ENCODE measurements around the gene CLCA2. TPM values are rescaled to one million over a fixed set of nuclear protein-coding genes. Genes with fewer than 3 reads are reported as not detected.

CLCA2 gene
- polyA plus RNA-seq, 3 donors, result 0.07 to 0.22 TPM; not detected in 1

DNA sequence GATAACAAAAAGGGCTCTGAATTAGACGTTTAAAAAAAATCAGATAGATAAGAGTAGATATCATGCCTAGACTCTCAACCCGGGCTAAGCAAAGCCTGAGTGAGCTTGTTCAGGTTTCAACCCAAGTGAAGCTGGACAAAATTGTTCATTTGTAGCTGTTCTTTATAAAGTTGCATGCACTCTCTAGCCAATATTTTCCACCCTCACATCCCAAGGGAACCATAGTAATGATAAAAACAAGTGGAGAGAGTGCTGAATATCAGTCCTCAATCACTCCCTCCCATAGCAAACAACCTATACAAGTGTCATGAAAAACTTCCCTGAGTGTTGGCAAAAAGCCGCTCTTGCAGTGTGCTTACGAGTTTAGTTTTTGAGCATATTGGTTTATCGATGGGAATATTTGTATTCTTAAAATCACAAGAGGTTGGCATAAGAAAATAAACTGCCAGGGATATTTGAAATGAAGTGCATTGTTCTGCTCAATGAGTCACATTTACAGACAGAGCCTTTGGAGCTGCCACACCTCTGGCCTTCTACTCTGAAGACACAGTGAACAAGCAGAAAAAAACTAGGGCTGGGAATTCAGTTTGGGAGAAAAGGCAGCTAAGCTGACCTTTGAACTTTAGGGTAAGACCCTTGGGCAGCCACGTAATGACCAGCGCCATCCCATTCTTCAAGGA lies 2.2 kb upstream of the CLCA2 start:
- no peak for DNase-seq (ENCODE audit: extremely low read depth in 1 of 11, low read depth in 9 of 11, low spot score in 4 of 11)

DNA sequence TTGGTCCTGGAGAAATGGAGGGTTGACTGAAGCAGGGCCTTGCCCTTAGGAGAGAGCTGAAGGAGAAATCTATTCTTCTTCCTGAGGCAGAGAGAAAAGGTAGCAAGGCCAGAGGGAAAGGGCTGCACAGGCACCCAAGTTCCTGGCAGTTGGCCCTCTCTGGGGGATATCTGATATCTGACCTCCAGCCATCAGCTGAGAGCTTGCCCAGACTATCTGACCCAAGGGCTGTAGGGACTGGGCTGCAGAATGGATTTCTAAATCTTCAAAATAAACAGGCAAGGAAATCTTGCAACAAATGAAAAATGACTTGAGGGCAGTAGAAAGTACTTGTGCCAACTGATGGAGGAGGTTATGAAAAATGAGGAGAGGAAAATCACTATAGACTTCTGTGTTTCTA lies 498 bp upstream of the CLCA2 start:
- DNase-seq (ENCODE audit: extremely low read depth in 1 of 11, low read depth in 9 of 11, low spot score in 4 of 11), result no peak

DNA sequence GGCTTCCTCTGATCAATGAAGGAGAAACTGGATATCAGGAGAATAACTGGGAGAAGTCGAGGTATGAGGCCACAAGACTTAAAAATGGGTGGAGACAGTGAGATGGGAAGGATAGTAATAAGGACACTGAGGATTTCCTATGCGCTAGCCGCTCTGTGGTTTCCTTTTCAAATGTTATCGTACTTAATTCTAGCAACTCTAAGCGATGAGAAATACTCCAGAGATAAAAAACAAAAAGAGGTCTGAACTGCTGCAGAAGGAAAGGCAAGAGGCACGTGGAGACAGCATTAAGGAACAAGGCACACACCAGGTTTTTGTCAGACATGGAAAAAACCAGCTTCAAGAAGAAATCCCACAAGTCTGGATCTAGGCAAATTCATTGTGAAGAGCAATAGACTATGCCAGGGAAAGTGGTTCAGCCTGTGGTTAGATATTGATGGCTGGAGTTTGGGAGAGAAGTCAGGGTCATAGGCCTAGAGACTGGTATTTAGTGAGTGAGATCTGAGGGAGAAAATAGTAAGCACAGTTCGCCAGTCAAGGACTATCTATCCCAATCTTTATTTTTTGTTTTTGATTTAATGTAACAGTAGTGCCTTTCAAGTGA lies 5.3 kb downstream of the CLCA2 start:
- DNase-seq (ENCODE audit: extremely low read depth in 1 of 11, low read depth in 9 of 11, low spot score in 4 of 11), result no peak

DNA sequence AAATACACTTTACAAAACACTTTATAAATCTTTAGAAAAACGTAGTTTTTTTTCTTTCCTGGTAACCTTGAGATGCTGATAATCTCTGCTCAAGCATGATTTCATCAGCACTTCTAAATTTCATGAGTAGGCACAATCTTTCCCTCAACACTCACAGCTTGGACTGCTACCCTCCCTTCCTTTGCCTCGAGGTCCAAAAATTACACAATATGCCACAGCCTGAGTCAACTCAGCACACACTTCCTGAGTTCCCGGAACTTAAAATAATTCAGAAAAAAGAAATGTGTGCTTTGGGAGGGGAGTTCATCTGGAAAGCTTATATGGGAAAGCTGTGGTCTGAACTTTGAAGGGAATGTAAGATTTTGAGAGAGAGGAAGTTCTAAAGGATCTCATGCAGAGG lies 5.9 kb downstream of the CLCA2 start:
- DNase-seq (ENCODE audit: extremely low read depth in 1 of 11, low read depth in 9 of 11, low spot score in 4 of 11), result peak in 1 of 11 donors; percentile 19

DNA sequence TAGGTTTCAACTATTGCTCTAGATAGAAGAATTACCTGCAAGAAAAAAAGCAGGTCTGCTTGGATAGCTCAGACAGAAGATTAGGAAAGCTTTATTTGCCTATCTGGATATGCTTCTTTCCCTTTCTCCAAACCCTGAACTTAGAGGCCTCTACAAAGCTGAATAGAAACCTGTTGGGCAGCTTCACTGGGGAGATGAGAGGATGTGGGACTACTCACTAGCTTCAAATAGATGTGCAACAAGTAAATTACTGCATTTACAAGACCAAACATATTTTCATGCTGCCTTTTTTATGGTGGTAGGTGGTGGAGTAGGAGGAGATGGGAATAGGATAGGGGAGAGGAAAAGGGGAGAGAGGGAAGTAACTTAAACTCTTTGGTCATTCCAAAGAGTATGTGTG lies 6.4 kb downstream of the CLCA2 start:
- DNase-seq (ENCODE audit: extremely low read depth in 1 of 11, low read depth in 9 of 11, low spot score in 4 of 11), result no peak

DNA sequence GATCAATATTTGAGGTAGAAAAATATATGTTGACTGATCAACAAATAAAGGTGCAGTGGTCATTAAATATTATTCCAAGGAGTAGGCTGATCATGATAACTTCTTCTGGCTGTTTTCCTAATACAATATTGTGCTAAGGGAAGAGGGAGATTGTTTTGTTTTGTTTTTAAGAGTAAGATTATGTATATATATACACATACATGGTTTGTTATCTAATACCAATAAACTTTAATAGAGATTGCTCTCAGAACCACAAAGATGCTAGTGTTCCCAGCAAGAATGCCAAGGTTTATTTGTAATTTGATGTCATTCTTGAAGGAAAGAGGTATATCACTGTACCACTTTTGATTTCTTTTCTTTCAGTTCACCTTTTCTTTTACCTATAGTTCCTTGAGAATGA lies 10.1 kb downstream of the CLCA2 start:
- DNase-seq (ENCODE audit: extremely low read depth in 1 of 11, low read depth in 9 of 11, low spot score in 4 of 11), result no peak

DNA sequence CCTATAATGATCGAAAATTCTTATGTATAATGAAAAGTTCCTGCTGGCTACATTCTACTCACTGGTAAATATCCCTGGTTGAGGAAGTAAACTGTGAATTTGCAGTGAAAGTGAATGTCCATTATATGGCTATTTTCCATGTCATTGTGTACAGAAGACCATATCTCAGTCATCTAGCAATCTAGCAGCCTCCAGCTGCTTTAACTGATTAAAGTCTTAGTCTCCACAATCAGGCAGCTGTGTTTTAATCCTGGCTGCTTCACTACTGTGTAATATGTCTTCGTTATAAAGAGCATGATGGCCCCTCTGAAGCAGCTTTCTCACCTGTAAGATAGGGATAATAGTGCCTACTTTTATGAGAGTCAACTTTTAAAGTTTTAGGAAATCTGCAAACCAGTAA lies 11.4 kb downstream of the CLCA2 start:
- no peak for DNase-seq (ENCODE audit: extremely low read depth in 1 of 11, low read depth in 9 of 11, low spot score in 4 of 11)

DNA sequence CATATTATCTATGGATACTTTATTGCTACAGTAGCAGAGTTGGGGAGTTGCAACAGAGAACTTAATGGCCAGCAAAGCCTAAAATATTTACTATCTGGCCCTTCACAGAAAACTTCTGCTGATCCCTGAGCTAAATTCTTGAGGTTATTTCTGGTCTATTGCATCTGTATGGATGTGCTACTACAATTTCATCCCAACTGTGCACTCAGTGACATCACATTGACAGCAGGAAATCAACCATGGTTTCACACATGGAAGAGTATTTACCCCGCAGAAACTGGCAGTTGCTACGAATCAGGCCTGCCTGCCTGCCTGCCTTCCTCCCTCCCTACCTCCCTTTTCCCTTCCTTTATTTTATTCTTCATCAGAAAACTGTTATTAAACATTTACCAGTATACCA lies 12.1 kb downstream of the CLCA2 start:
- DNase-seq (ENCODE audit: extremely low read depth in 1 of 11, low read depth in 9 of 11, low spot score in 4 of 11), result no peak

DNA sequence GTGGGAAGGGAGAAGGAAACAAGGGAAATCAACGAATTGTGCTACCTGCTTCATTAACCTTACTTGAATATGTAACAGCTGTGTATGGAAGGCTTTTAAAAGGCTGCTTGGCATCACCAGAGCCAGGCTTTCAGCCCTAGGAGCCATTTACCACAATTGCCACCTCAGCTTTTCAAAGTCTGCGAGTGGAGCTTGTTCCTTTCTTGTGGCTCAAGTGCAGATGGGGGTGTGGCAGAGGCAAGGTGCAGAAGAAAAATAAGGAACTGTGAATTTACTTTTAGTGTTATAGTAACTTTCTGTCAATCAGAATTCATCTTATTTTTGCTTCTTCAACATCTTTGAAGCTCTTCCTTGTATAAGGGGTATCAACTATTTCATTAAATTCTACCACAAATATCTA lies 17.6 kb downstream of the CLCA2 start:
- no peak for DNase-seq (ENCODE audit: extremely low read depth in 1 of 11, low read depth in 9 of 11, low spot score in 4 of 11)

DNA sequence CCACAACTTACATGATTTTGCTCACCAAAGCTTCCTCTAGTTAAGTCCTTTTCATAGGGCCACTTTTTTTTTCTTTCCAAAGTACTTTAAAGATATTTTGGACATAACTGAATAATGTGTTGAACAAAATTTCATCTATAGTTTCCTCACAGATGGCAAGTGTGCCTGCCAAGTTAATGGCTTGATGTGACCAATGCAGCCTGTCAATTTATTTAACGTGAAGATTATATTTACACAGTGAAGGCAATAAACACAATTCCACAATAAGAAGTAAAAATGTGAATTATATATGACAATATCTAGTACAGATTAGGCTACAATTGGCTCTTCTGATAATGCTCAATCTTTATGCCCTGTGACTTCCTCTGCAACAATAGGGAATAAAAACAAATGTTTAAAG lies 18.0 kb downstream of the CLCA2 start:
- DNase-seq (ENCODE audit: extremely low read depth in 1 of 11, low read depth in 9 of 11, low spot score in 4 of 11), result no peak

DNA sequence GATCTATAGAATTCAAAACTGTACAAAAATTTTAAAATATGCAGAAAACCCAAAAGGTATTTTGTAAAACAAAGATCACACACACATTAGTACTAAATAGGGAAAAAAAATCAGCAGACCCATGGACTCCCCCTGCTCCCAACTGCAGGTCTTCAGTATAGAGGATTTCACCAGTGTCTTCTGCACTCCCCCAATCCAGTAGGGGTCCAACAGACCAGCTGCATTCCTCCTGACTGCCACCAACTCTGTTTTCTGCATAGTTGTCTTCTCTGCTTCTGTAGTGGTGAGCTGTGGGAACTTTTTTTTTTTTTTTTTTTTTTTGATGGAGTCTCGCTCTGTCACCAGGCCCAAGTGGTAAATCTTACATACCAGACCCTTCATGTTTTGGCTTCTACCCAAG lies 21.9 kb downstream of the CLCA2 start:
- DNase-seq (ENCODE audit: extremely low read depth in 1 of 11, low read depth in 9 of 11, low spot score in 4 of 11), result no peak

DNA sequence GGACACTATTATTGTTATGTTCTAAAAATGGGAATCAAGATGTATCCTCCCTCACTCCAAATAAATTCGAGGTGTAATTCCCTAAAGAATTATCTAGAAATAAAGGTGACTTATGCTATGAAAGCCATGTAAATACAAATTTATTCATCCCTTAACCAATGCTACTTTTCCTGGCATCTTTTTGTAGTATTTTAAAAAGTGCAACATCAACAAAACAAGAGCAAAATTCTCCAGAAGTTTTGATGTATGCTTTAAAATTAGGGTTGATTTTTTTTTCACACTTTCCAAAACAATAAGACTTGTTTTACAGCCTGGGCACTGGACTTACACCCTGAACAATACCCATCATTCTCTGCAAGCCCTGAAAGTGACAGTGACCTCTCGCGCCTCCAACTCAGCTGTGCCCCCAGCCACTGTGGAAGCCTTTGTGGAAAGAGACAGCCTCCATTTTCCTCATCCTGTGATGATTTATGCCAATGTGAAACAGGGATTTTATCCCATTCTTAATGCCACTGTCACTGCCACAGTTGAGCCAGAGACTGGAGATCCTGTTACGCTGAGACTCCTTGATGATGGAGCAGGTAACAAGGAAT lies 23.3 kb downstream of the CLCA2 start:
- DNase-seq (ENCODE audit: extremely low read depth in 1 of 11, low read depth in 9 of 11, low spot score in 4 of 11), result no peak

DNA sequence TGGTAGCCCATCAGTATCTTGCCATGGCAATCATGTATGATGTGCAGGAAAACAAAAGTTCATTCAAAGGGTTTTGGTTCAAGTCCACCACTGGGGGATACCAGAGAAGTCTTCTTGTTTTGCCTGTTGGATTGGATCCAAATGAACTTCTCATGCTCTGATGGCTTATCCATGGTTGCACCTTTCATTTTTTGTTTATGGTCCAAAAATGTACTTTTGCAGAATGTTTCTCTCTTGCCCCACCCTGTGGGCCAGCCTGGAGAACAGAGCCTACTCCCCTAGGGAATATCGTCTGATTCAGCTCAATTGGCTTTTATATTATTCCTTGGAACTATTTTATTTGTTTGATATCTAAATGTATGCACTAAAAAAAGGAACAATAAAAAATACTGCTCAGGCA lies 24.7 kb downstream of the CLCA2 start:
- DNase-seq (ENCODE audit: extremely low read depth in 1 of 11, low read depth in 9 of 11, low spot score in 4 of 11), result no peak

DNA sequence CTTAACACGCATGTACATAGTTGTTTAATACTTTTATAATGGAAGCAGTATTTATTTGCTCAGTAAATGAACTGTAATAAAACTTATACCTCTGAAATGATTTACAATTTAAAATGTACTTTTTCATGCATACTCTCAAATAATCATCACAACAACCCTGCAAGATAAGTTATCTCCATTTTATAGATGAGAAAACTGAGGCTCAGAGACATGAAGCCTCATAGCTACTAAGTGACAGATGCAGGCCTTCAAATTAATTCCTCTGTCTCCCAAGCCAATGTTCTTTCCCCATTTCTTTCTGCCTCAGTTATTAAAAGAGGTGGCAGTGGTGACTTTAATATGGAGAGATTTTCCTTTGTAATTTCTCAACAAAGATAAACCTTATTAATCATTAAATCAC lies 25.1 kb downstream of the CLCA2 start:
- DNase-seq (ENCODE audit: extremely low read depth in 1 of 11, low read depth in 9 of 11, low spot score in 4 of 11), result no peak

DNA sequence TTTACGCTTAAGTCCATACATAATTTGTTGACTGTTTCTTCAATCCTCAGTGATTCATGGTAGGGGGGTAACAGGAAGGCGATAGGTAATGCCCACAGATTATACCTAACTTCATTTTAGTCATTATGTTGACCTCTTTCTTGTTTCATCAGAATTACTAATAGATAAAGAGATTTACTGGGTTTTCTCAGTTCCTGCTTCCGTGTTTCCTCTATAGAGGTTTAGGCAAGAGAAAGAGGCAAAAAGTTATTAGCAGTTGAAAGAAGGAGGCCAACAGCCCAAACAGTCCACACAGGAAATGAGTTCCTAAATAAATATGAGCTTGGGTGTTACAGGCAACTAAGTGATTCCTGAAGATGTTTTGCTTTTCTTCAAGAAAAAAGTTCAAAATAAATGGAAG lies 26.9 kb downstream of the CLCA2 start:
- DNase-seq (ENCODE audit: extremely low read depth in 1 of 11, low read depth in 9 of 11, low spot score in 4 of 11), result no peak

DNA sequence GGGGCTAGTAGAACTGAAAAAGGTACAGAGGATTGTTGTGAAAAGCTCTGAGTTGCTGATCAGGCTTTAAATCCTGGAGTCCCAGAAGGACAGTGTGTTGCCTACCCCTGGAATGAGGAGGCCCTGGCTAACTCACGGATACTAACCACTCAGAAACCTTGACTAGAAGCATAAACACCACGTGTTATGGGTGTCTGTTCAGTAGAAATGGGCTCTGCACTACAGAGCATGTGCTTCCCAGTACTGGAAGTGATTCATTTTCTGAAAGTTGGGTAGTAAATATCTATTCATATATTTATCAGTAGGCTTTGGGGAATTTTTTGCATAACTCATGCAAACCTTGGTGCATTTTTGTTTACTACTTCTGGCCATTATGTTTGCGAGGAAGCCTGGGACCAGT lies 29.7 kb downstream of the CLCA2 start:
- DNase-seq (ENCODE audit: extremely low read depth in 1 of 11, low read depth in 9 of 11, low spot score in 4 of 11), result no peak

DNA sequence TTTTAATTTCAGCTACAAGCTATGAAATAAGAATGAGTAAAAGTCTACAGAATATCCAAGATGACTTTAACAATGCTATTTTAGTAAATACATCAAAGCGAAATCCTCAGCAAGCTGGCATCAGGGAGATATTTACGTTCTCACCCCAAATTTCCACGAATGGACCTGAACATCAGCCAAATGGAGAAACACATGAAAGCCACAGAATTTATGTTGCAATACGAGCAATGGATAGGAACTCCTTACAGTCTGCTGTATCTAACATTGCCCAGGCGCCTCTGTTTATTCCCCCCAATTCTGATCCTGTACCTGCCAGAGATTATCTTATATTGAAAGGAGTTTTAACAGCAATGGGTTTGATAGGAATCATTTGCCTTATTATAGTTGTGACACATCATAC lies 31.1 kb downstream of the CLCA2 start:
- DNase-seq (ENCODE audit: extremely low read depth in 1 of 11, low read depth in 9 of 11, low spot score in 4 of 11), result no peak

DNA sequence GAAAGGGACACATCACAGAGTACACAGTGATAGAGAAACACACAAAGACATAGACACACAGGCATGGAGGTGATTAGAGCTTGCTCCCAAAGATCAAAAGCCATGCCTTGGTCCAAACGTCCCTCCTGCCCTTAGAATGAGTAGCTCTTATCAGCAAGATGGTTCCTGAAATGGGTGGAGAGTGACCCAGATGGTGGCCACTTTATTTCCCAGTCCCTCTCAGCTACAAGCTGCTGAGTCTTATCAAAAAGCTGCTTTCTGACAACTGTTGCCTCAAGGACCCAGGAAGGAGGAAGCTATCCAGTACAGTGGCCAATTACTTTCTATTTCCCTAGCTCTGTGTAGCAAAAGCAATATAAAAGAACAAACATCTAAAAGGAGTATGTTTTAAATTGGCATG lies 37.0 kb downstream of the CLCA2 start:
- DNase-seq (ENCODE audit: extremely low read depth in 1 of 11, low read depth in 9 of 11, low spot score in 4 of 11), result no peak

DNA sequence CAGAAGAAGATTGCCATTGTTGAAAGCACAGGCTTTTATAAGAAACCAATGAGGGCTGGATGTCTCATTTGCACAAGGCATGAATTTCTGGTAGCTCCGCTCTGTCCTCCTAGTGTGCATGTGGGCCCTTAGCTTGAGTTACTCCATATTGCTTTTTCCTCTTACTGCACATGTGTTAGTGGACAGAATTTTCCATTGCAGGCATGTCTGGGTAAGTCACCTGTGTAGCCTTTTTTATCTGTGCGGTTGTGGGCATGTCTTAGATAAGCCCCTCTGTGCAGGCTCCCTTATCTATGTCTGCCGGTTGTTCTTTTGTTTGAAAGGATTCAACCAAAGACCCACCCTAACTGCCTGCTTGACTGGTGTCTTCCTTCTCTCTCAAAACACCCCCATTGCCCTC lies 37.5 kb downstream of the CLCA2 start:
- no peak for DNase-seq (ENCODE audit: extremely low read depth in 1 of 11, low read depth in 9 of 11, low spot score in 4 of 11)

DNA sequence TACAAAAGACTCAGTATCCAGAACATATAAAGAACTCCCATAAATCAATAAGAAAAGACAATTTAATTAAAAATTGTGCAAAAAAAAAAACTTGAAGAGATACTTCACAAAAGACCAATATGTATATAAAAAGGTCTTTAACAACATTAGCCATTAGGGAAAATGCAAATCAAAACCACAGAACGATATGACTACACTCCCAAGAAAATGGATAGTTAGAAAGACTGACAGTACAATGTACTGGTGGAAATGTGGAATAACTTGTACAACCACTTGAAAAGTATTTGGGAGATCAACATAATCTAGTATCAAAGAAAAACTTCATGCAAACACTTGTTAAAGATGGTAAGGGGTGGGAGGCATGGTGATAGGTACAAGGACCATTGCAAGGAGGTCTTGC lies 40.8 kb downstream of the CLCA2 start:
- DNase-seq (ENCODE audit: extremely low read depth in 1 of 11, low read depth in 9 of 11, low spot score in 4 of 11), result no peak

All from renal cortex interstitium (tissue), 11 donors.